Small intestine (tissue), 7 donors: ENCODE data around the gene TRUB1. TPM values are rescaled to one million over a fixed set of nuclear protein-coding genes. Genes with fewer than 3 reads are reported as not detected.

Experiments
- DNase-seq, 2 donors: peaks; one replicate each; pipeline versions ENCODE4 v3.0.0 to v3.0.0-alpha.2; 2013
- FAIRE-seq: peaks from 2 replicates; lab custom pipeline; 2012; peaks lifted over from hg19 to GRCh38; lab: Jason Lieb, UNC
- H3K27ac ChIP-seq, 3 donors: one replicate each; pipeline ENCODE4 v1.5.1; 2013; ENCODE audit warnings: low read length in 2 of 3, mild to moderate bottlenecking in 2 of 3, control low read depth in 1 of 3, inconsistent platforms in 1 of 3, low read depth in 1 of 3, moderate library complexity in 1 of 3
- H3K27me3 ChIP-seq, 3 donors: one replicate each; pipeline ENCODE4 v1.6.1; 2013; ENCODE audit warnings: low read length in 3 of 3, inconsistent platforms in 1 of 3; ENCODE audit not compliant: control insufficient read depth in 3 of 3, insufficient read depth in 3 of 3
- H3K36me3 ChIP-seq, 3 donors: one replicate each; pipeline ENCODE4 v1.6.1; 2013; ENCODE audit warnings: low read length in 3 of 3, inconsistent platforms in 1 of 3, low read depth in 1 of 3, mild to moderate bottlenecking in 1 of 3, moderate library complexity in 1 of 3; ENCODE audit not compliant: control insufficient read depth in 3 of 3, insufficient read depth in 2 of 3
- H3K4me1 ChIP-seq, 3 donors: one replicate each; pipeline ENCODE4 v1.6.1; 2013; ENCODE audit warnings: low read length in 2 of 3, inconsistent platforms in 1 of 3, low read depth in 1 of 3, mild to moderate bottlenecking in 1 of 3, moderate library complexity in 1 of 3; ENCODE audit not compliant: control insufficient read depth in 3 of 3, insufficient read depth in 2 of 3
- H3K4me3 ChIP-seq, 3 donors: one replicate each; pipeline ENCODE4 v1.5.1; 2013; ENCODE audit warnings: low read length in 3 of 3, control low read depth in 1 of 3, inconsistent platforms in 1 of 3, low read depth in 1 of 3, mild to moderate bottlenecking in 1 of 3, moderate library complexity in 1 of 3
- H3K9me3 ChIP-seq, 2 donors: one replicate each; pipeline ENCODE4 v1.6.1; 2013; ENCODE audit warnings: low read depth in 1 of 2, low read length in 1 of 2; ENCODE audit not compliant: control insufficient read depth in 2 of 2, insufficient read depth in 1 of 2
- WGBS, 3 donors: extraction: QIAGEN DNeasy Blood & Tissue Kit; methylation state at CpG; one replicate each; pipeline ENCODE4 v1.1.7; 2013; 5-methylcytosine and 5-hydroxymethylcytosine counted together
- polyA plus RNA-seq, 4 donors: library from polyadenylated mRNA; stranded (reverse) in 3 of 4; unstranded in 1 of 4; fragments of 200-250 nt in 3 of 4; fragments of 120-200 nt in 1 of 4; gene quantifications; one replicate each; pipeline versions ENCODE4 v1.2.1 to v1.2.3, GENCODE V29; 2013
- donor health status: healthy with polysubstance abuse.
- donor health status: control.
- donor health status: control.
- donor health status: Bipolar disorder and iron deficiency.
- donor health status: healthy.

TRUB1 gene
- polyA plus RNA-seq, 4 donors, result 3.0 to 21.7 (median 9.5) TPM

- no peaks in the 10 kb centered on the region for H3K36me3 ChIP-seq
- H3K4me3 ChIP-seq, result no peak overlapping the region
- H3K27me3 ChIP-seq, result no peaks in the 10 kb centered on the region
- FAIRE-seq (no peak), DNase-seq (no peak)
- no peaks in the 10 kb centered on the region for H3K9me3 ChIP-seq
- no peak overlapping the region for H3K27ac ChIP-seq
- WGBS, 3 donors, result 58 to 76% (median 67%) methylated on average over 9 of the region's 9 CpGs
- H3K4me1 ChIP-seq, result no peaks in the 10 kb centered on the region
Observed at GRCh38 chr10:115018185-115018931, 80.4 kb downstream of the TRUB1 start.

GRCh38 chr10:115020449-115020848 lies 82.5 kb downstream of the TRUB1 start:
- DNase-seq (no peak), FAIRE-seq (no peak)
- Histone ChIP-seq H3K9me3 (no peaks in the 10 kb centered on the region), H3K36me3 (no peaks in the 10 kb centered on the region), H3K4me1 (no peaks in the 10 kb centered on the region), H3K27me3 (no peaks in the 10 kb centered on the region), H3K4me3 (no peak overlapping the region), H3K27ac (no peak overlapping the region)
- WGBS, 3 donors, result 71 to 79% (median 74%) methylated on average over 2 of the region's 2 CpGs

- Histone ChIP-seq H3K36me3 (no peaks in the 10 kb centered on the region), H3K4me1 (no peaks in the 10 kb centered on the region), H3K27me3 (no peaks in the 10 kb centered on the region), H3K9me3 (no peaks in the 10 kb centered on the region), H3K27ac (no peak overlapping the region), H3K4me3 (no peak overlapping the region)
- WGBS, 3 donors, result 75 to 81% (median 78%) methylated on average over 5 of the region's 5 CpGs
- DNase-seq (no peak), FAIRE-seq (no peak)
Observed at GRCh38 chr10:115022733-115023132, 84.7 kb downstream of the TRUB1 start.

GRCh38 chr10:115023715-115024114 lies 85.7 kb downstream of the TRUB1 start:
- Histone ChIP-seq H3K4me1 (no peaks in the 10 kb centered on the region), H3K27me3 (peaks cover 0 to under 1% (median 0%) of the 10 kb centered on the region in 3 donors), H3K9me3 (no peaks in the 10 kb centered on the region), H3K4me3 (no peak overlapping the region), H3K27ac (no peak overlapping the region), H3K36me3 (no peaks in the 10 kb centered on the region)
- FAIRE-seq (no peak), DNase-seq (no peak)
- 74 to 94% (median 84%) methylated on average over 8 of the region's 8 CpGs for WGBS, 3 donors

GRCh38 chr10:115024371-115024770 lies 86.4 kb downstream of the TRUB1 start:
- FAIRE-seq (no peak), DNase-seq (no peak)
- Histone ChIP-seq H3K9me3 (no peaks in the 10 kb centered on the region), H3K27ac (no peak overlapping the region), H3K27me3 (peaks cover 0 to 2% (median 0%) of the 10 kb centered on the region in 3 donors), H3K36me3 (no peaks in the 10 kb centered on the region), H3K4me3 (no peak overlapping the region), H3K4me1 (no peaks in the 10 kb centered on the region)
- WGBS, 3 donors, result 81 to 89% (median 83%) methylated on average over 9 of the region's 9 CpGs

GRCh38 chr10:115026056-115026745 lies 88.2 kb downstream of the TRUB1 start:
- no peak overlapping the region for H3K27ac ChIP-seq
- no peak for FAIRE-seq
- H3K36me3 ChIP-seq, result no peaks in the 10 kb centered on the region
- peaks cover 0 to 2% (median 0%) of the 10 kb centered on the region in 3 donors for H3K27me3 ChIP-seq
- no peak overlapping the region for H3K4me3 ChIP-seq
- WGBS, 3 donors, result 75 to 80% (median 76%) methylated on average over 13 of the region's 13 CpGs
- H3K9me3 ChIP-seq, result no peaks in the 10 kb centered on the region
- no peak for DNase-seq
- no peaks in the 10 kb centered on the region for H3K4me1 ChIP-seq

GRCh38 chr10:115026746-115027140 lies 88.7 kb downstream of the TRUB1 start:
- no peaks in the 10 kb centered on the region for H3K9me3 ChIP-seq
- H3K27ac ChIP-seq, result no peak overlapping the region
- WGBS, 3 donors, result 85 to 91% (median 90%) methylated on average over 7 of the region's 7 CpGs
- H3K4me1 ChIP-seq, result no peaks in the 10 kb centered on the region
- no peak for FAIRE-seq
- H3K36me3 ChIP-seq, result no peaks in the 10 kb centered on the region
- H3K4me3 ChIP-seq, result no peak overlapping the region
- peaks cover 0 to 2% (median 0%) of the 10 kb centered on the region in 3 donors for H3K27me3 ChIP-seq
- DNase-seq, result no peak
